SK-N-SH treated with all-trans-retinoic acid at 6 μM for 48 hours (cell line): ENCODE data around the gene PRADC1.

Experiments
- ATAC-seq: fragments of 200-7000 bp; cut with Tn5 transposase; 3 replicates; pipeline ENCODE4 v1.9.1; 2020; ENCODE audit warnings: mild to moderate bottlenecking, moderate library complexity
- ARNTL ChIP-seq: fragments of 450-650 bp; formaldehyde crosslinking; IDR thresholded peaks from 2 replicates; pipeline ENCODE4 v1.5.0; 2020; ENCODE audit warnings: low read depth, mild to moderate bottlenecking, moderate library complexity, borderline replicate concordance
- CREB5 ChIP-seq: fragments of 250-450 bp; sonication (Bioruptor Pico); IDR thresholded peaks from 2 replicates; pipeline ENCODE4 v1.5.1; 2020; ENCODE audit warnings: low read depth, mild to moderate bottlenecking, moderate library complexity
- CSDC2 ChIP-seq: fragments of 250-450 bp; sonication (Bioruptor Pico); IDR thresholded peaks from 2 replicates; pipeline ENCODE4 v1.5.0; 2020; ENCODE audit warnings: mild to moderate bottlenecking, moderate library complexity
- CSRNP3 ChIP-seq: fragments of 250-450 bp; sonication (Bioruptor Pico); IDR thresholded peaks from 2 replicates; pipeline ENCODE4 v1.5.1; 2021; ENCODE audit warnings: mild to moderate bottlenecking, moderate library complexity
- ESRRG ChIP-seq: fragments of 250-450 bp; sonication (Bioruptor Pico); IDR thresholded peaks from 2 replicates; pipeline ENCODE4 v1.6.1; 2021; ENCODE audit warnings: mild to moderate bottlenecking
- GLIS3 ChIP-seq: fragments of 250-450 bp; sonication (Bioruptor Pico); IDR thresholded peaks from 2 replicates; pipeline ENCODE4 v1.5.0; 2020; ENCODE audit warnings: mild to moderate bottlenecking, moderate library complexity
- ISL1 ChIP-seq: fragments of 250-450 bp; sonication (Bioruptor Pico); IDR thresholded peaks from 2 replicates; pipeline ENCODE4 v2.1.2; 2022; ENCODE audit warnings: mild to moderate bottlenecking, moderate library complexity
- OSR1 ChIP-seq: fragments of 250-450 bp; sonication (Bioruptor Pico); IDR thresholded peaks from 2 replicates; pipeline ENCODE4 v1.8.0; 2022; ENCODE audit warnings: moderate library complexity, mild to moderate bottlenecking, inconsistent platforms
- PATZ1 ChIP-seq: fragments of 250-450 bp; sonication (Bioruptor Pico); IDR thresholded peaks from 2 replicates; pipeline ENCODE4 v1.8.0; 2020; ENCODE audit warnings: mild to moderate bottlenecking, moderate library complexity, borderline replicate concordance
- POU6F1 ChIP-seq: fragments of 250-450 bp; sonication (Bioruptor Pico); IDR thresholded peaks from 2 replicates; pipeline ENCODE4 v1.8.0; 2021; ENCODE audit warnings: low read depth, mild to moderate bottlenecking, moderate library complexity, borderline replicate concordance
- PPARA ChIP-seq: fragments of 250-450 bp; sonication (Bioruptor Pico); IDR thresholded peaks from 2 replicates; pipeline ENCODE4 v1.5.0; 2020; ENCODE audit warnings: mild to moderate bottlenecking, borderline replicate concordance
- RARB ChIP-seq: fragments of 250-450 bp; sonication (Bioruptor Pico); IDR thresholded peaks from 2 replicates; pipeline ENCODE4 v1.8.0; 2021; ENCODE audit warnings: mild to moderate bottlenecking, moderate library complexity
- SNAI2 ChIP-seq: fragments of 250-450 bp; sonication (Bioruptor Pico); IDR thresholded peaks from 2 replicates; pipeline ENCODE4 v1.5.0; 2020; ENCODE audit warnings: mild to moderate bottlenecking, moderate library complexity
- TCF4 ChIP-seq: fragments of 250-450 bp; sonication (Bioruptor Pico); IDR thresholded peaks from 2 replicates; pipeline ENCODE4 v1.8.0; 2021; ENCODE audit warnings: mild to moderate bottlenecking, moderate library complexity, borderline replicate concordance
- TOX ChIP-seq: fragments of 250-450 bp; sonication (Bioruptor Pico); IDR thresholded peaks from 2 replicates; pipeline ENCODE4 v1.8.0; 2021; ENCODE audit warnings: mild to moderate bottlenecking, moderate library complexity, borderline replicate concordance
- TSHZ2 ChIP-seq: fragments of 250-450 bp; sonication (Bioruptor Pico); IDR thresholded peaks from 2 replicates; pipeline ENCODE4 v1.5.0; 2020; ENCODE audit warnings: mild to moderate bottlenecking, moderate library complexity
- ZC3H10 ChIP-seq: fragments of 250-450 bp; sonication (Bioruptor Pico); IDR thresholded peaks from 2 replicates; pipeline ENCODE4 v1.5.1; 2021; ENCODE audit warnings: mild to moderate bottlenecking, moderate library complexity
- ZFP3 ChIP-seq: fragments of 250-450 bp; sonication (Bioruptor Pico); IDR thresholded peaks from 2 replicates; pipeline ENCODE4 v1.5.0; 2020; ENCODE audit warnings: mild to moderate bottlenecking, moderate library complexity
- ZFP30 ChIP-seq: fragments of 450-650 bp; formaldehyde crosslinking; IDR thresholded peaks from 2 replicates; pipeline ENCODE4 v1.5.0; 2022; ENCODE audit warnings: mild to moderate bottlenecking, moderate library complexity
- ZNF565 ChIP-seq: fragments of 450-650 bp; formaldehyde crosslinking; conservative IDR thresholded peaks from 2 replicates; pipeline ENCODE4 v1.5.0; 2020; ENCODE audit warnings: low read depth, mild to moderate bottlenecking, moderate library complexity
- ZNF70 ChIP-seq: fragments of 450-650 bp; formaldehyde crosslinking; IDR thresholded peaks from 2 replicates; pipeline ENCODE4 v1.5.0; 2020; ENCODE audit warnings: mild to moderate bottlenecking, moderate library complexity
- ZNF8 ChIP-seq: fragments of 450-650 bp; formaldehyde crosslinking; IDR thresholded peaks from 2 replicates; pipeline ENCODE4 v1.5.0; 2020; ENCODE audit warnings: mild to moderate bottlenecking, moderate library complexity

The PRADC1 gene

GRCh38 chr2:73259704-73260337, 26.8 kb upstream of the PRADC1 start:
- ATAC-seq, result no peak; the same call in 2 of the 3 replicates
- TF ChIP-seq OSR1 (CRISPR knock-in tag) (no peak), SNAI2 (CRISPR knock-in tag) (no peak), TSHZ2 (CRISPR knock-in tag) (no peak), POU6F1 (CRISPR knock-in tag) (no peak), CSRNP3 (CRISPR knock-in tag) (no peak), ZNF70 (CRISPR knock-in tag) (no peak), ZFP3 (CRISPR knock-in tag) (no peak), ZNF8 (CRISPR knock-in tag) (no peak), PPARA (CRISPR knock-in tag) (no peak), TCF4 (no peak), CSDC2 (CRISPR knock-in tag) (no peak), ZC3H10 (CRISPR knock-in tag) (no peak), ISL1 (no peak), ZFP30 (CRISPR knock-in tag) (no peak), CREB5 (CRISPR knock-in tag) (no peak), ESRRG (no peak), TOX (no peak), ARNTL (CRISPR knock-in tag) (no peak)

- TF ChIP-seq ZNF8 (CRISPR knock-in tag) (no peak), PATZ1 (CRISPR knock-in tag) (no peak), RARB (CRISPR knock-in tag) (no peak), ZFP30 (CRISPR knock-in tag) (no peak), TSHZ2 (CRISPR knock-in tag) (no peak), SNAI2 (CRISPR knock-in tag) (no peak), OSR1 (CRISPR knock-in tag) (no peak), ISL1 (no peak), POU6F1 (CRISPR knock-in tag) (no peak), CSDC2 (CRISPR knock-in tag) (no peak), GLIS3 (no peak), PPARA (CRISPR knock-in tag) (no peak), ESRRG (no peak), ZNF565 (CRISPR knock-in tag) (no peak), TCF4 (no peak), ZC3H10 (CRISPR knock-in tag) (no peak), ZNF70 (CRISPR knock-in tag) (no peak), ARNTL (CRISPR knock-in tag) (no peak)
- TF ChIP-seq, all 23 proteins: peak for 0
- no peak for ATAC-seq
Observed at GRCh38 chr2:73259276-73259675, 26.2 kb upstream of the PRADC1 start.
